Choroid plexus epithelial cell (primary cell): ENCODE measurements around the gene NDUFA13.
"Not testable (repeated sequence)": the region's sequence is repeated elsewhere in the genome, so short reads cannot be mapped to it uniquely, and the experiment has no call there.

Source experiments
- DNase-seq: peaks from one replicate; pipeline ENCODE4 v3.0.0-alpha.2; 2010; ENCODE audit warnings: low read depth
- H3K4me3 ChIP-seq: 2 replicates; pipeline ENCODE4 v1.5.1; 2011; ENCODE audit warnings: low read depth, mild to moderate bottlenecking, control low read depth, low read length, moderate library complexity
- CTCF ChIP-seq: conservative IDR thresholded peaks from 2 replicates; pipeline ENCODE4 v1.5.1; 2011; ENCODE audit warnings: low read depth, mild to moderate bottlenecking, control low read depth, inconsistent platforms, low read length, moderate library complexity

NDUFA13 gene

GRCh38 chr19:19515642-19516519, at the start of gene NDUFA13:
TSS of gene NDUFA13 (plus strand) at chr19:19516225. CDS start at chr19:19516239, 14 bp downstream.
- H3K4me3 ChIP-seq, result peak within 1 kb of the TSS; percentile 64
- peak; percentile 94 for DNase-seq
- peak; percentile 39 for TF ChIP-seq CTCF

GRCh38 chr19:19468424-19469050, 47.5 kb upstream of the NDUFA13 start:
- no peak for DNase-seq
- no peak for TF ChIP-seq CTCF

GRCh38 chr19:19470579-19470978, 45.4 kb upstream of the NDUFA13 start:
- TF ChIP-seq CTCF, result no peak
- no peak for DNase-seq
- H3K4me3 ChIP-seq, result no peak overlapping the region

More at GRCh38 chr19:19468424-19469050, 47.5 kb upstream of the NDUFA13 start:
- no peak overlapping the region for H3K4me3 ChIP-seq

DNA sequence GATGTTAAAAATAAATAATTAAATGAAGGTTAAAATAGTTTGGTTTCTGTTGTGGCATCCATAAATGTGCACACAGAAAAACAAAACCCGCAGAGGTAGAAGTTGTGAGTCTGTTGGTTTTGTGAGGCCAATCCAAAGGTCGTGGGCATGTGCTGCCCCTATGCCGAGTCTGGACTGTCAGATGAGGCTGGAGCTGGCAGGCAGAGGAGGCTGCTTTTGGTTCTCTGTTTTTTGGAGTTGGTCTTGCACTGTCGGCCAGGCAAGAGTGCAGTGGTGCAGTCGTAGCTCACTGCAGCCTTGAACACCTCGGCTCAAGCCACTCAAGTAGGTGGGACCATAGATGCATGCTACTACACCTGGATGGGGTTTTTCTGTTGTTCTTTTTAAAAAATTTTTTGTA, 44.3 kb upstream of the NDUFA13 start:
- no peak for DNase-seq
- no peak for TF ChIP-seq CTCF
- H3K4me3 ChIP-seq, result no peak overlapping the region

GRCh38 chr19:19472106-19472505, 43.9 kb upstream of the NDUFA13 start:
- H3K4me3 ChIP-seq, DNase-seq: not testable (repeated sequence)

DNA sequence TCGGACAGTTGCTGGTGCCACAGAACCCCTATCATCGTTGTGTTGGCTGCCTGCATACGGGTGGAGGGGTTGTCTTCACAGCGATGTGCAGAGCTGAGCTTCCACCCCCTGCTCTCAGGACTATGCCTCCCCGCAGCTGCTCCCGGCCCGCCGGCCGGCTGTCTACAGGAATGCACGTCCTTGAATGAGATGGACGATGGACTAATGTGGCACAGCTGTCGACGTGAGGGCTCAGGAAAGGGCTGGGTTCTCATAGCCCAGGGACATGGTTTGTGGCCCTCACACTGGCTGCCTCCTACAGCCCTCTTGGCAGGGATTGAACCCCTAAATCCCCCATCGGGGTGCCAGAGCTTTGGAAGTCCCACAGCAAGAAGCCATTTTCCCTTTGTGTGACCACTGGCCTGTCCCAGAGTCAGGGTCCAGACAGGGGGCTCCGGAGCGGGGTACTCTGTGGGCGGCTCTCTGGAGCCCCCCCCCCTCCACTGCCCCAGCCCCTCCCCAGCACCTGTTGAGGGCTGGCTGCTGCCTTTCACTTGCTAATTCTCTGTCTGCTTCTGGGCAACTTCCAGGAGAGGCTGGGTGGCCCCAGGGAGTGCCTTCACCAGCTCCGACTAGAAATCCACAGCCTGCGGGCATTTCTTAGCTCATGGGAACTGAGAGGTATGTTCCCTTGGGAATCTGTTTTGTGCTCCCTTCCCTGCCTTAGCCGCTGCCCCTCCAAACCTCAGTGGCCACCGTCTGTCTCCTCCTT, 40.8 kb upstream of the NDUFA13 start:
- no peak for DNase-seq
- no peak for TF ChIP-seq CTCF
- no peak overlapping the region for H3K4me3 ChIP-seq
